ENCODE measurements around the gene SALL2.

DNA sequence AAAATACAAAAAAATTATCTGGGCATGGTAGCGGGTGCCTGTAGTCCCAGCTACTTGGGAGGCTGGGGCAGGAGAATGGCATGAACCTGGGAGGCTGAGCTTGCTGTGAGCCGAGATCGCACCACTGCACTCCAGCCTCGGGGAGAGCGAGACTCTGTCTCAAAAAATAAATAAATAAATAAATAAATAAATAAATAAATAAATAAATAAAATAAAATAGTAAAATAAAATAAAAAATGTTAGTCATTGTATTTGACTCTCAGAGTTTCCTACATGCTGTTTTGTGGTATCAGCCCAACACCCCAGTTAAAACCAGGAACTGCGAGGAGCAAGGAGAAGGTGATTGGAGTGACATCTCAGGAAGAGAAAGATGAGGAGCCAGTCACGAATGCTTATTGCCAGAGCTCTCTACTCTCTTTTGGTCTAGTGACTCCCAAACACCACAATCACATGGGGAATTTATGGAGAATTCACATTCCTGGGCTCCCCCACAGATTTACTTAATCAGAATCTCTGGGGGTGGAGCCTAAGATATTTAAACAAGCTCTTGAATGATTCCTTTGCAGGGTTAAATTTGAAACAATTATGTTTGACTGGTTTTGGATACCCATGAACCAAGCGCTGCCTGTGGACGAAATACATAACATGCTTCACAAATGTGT lies 15.4 kb upstream of the SALL2 start:
- no peak for TF ChIP-seq SUZ12 (IDR thresholded peaks at IDR 0.05; ENCODE audit: extremely low read depth, insufficient read depth, insufficient read length)
- TF ChIP-seq ZNF274 (IDR thresholded peaks at IDR 0.05; ENCODE audit: low read depth, low read length): no peak
- no peak for TF ChIP-seq YY1 (IDR thresholded peaks at IDR 0.05; ENCODE audit: insufficient read depth, insufficient read length)
